GM21737 (cell line): Measurements from ENCODE around the gene MCM3.

Experiments used
- ATAC-seq: cut with Tn5 transposase; IDR thresholded peaks from one replicate; pipeline ENCODE4 v1.9.1; 2021; ENCODE audit warnings: mild to moderate bottlenecking, moderate library complexity; ENCODE audit not compliant: unreplicated experiment

Gene MCM3

GRCh38 chr6:52254731-52255378, 29.7 kb downstream of the MCM3 start:
- ATAC-seq = no peak

- ATAC-seq = no peak
Measured at GRCh38 chr6:52253494-52253893, 31.0 kb downstream of the MCM3 start.

DNA sequence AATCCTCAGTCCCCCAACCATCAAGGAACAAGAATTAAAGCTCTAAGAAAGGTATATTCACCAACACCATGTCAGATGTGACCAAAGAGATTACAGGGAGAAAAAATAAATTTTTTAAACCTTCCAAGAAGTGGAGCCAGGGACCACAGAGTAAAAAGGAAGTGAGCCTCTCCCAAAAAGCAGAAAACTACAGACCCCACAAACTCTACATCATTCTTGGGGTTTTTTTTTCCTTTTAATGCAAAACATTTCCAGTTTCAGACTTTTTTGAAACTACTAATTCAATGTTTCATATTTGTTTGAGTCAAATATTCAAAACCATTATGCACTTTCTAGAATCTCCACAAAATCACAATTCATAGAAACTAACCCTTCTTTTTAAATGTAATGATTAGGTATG, 33.4 kb downstream of the MCM3 start:
- no peak for ATAC-seq

- no peak for ATAC-seq
Measured at GRCh38 chr6:52249078-52249477, 35.5 kb downstream of the MCM3 start.

DNA sequence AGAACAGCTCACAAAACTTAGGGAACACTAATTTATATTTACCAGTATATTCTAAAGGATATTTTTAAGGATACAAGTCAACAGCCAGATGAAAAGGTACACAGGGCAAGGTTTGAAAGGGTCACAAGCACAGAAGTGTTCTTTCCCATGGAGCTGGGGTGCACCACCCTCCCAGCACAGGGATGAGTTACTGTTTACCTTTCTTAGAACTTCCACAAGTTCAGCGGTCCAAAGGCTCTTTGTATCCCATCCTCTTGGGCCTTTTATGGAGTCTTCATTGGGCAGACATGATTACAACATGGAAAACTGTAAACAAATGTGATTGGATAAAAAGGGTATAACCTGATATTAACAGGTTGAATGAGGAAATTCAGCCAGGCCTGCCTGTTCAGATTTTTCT, 39.1 kb downstream of the MCM3 start:
- no peak for ATAC-seq

DNA sequence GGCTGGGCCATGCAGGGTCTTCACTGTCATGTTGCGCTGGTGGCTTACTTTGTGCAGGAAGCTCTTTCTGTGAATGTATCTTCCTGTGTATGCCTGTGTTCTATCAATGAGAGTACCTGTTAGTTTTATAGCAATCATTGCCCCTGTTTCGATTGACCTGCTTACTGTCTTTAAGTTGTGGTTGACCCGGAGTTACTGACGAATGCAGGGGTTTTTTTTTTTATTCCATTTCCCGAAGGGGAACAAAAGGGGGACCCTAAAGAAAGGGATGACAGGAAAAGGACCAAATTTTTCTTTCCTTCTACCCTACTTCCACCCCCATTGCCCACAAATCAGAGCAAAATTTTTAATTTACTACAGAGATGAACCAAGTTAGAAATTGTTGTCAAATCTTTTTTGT, 40.1 kb downstream of the MCM3 start, which contains the start of gene IL17F:
Gene IL17F, minus strand, starts transcription at position 101 of the 400 bp plus-strand sequence. Its CDS starts 71 bp downstream, at position 30.
- ATAC-seq = no peak

GRCh38 chr6:52243282-52243893, 41.2 kb downstream of the MCM3 start:
- no peak for ATAC-seq

- ATAC-seq = no peak
Measured at GRCh38 chr6:52241819-52242218, 42.7 kb downstream of the MCM3 start.

DNA sequence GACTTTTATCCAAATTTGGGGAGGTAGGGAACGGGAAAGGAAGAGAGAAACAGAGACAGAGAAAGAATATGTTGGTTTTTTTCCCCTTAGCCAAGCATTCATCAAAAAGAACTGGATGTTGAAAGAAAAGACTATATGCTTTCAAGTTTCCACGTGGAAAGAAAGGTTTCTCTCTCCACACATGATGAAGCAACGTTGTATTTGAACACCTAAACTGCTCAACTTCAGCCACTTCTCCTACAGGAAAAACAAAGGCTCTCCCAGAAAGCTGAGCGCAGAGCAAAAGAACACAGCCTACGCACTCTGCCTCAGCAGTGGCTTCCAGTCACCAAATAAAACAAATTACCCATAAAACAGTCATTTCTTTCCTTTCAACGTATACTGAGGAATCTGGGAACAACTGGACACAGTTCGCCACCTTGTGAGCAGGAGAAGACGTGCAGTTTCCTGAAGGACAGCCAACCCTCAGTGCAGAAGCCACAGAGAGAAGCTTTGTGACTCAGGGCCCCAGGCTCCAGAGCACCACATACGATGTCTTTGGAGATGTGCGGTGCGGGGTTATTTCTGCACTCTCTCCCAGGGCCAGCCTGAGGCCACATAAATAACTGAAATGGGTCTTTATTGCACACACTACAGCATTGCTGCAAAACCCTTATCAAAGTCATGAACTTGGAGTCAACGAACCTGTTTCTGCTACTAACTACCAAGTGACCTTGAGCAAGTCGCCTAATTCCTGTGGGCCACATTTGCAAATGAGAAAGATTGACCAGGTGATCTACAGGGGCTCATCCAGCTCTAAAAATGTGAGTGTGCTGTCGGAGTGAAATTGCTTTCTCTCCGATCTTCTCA, 50.3 kb downstream of the MCM3 start:
- no peak for ATAC-seq

GRCh38 chr6:52233005-52233404, 51.5 kb downstream of the MCM3 start:
- no peak for ATAC-seq

DNA sequence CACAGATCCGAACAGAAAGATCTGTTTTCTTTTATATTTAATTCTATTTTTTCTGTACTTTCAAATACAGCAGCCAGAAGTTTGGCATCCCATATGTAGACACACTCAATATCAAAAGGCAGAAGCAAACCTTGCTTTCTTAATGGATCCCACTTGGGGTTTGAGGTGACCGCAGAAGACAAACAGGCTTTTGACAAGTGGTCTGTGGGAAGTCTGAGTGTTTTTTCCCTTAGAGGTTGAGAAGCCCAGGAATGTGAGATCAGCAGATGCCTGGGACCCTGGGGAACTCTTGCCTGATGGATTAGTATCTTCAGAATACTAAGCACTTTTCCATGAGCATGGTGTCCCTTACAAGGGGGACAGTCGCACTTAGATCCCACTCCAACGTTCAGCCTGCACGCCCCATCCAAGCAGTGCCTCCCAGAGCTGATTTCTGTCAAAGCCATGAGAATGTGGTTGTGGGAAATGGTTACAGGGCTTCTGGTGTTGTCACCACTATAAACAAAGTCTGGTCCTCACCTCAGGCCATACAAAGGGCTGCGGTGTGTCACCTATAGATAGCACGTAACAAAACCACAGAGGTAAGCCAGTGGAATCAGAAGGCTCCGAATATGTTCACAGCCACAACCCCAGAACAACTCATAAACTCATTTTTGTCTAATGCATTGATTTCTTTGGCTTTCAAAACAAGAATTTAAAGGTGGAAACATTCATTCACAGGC, 53.0 kb downstream of the MCM3 start:
- no peak for ATAC-seq

DNA sequence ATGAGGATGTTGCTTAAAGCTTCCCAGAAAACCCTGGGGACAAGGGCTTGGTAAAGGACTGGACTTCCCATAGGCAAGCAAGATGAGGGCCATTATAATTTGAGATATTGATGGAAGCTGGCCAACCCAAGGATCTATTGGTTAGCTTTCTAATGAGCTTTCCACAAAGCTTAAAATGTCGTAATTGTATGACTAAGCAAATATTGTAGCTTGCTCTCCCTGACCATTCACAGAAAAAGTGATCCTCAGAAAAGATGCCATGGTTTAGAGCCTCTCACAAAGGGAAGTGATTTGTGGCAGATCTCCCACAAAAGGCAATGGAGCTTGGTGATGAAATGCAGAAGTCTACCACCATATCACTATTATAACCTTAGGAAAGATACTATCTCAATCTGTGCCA, 53.9 kb downstream of the MCM3 start:
- no peak for ATAC-seq

DNA sequence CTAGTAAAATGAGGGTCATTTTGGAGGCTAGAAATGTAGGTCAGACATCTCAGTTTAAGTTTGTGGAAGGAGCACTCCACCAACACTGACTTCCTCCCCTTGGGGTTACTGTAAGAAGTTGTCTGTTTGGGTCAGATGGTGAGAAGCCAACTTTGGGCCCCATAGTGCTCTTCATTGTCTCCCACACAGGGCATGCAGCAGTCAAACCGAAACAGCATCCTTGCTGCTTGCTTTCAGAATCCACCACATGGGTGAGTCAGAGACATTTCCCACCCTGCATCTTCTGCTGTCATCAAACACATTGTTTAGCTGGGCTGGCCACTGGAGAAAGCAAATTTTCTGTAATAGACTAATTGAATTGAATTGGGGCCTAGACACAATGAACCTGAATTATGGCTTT, 57.0 kb downstream of the MCM3 start:
- peak; percentile 100 for ATAC-seq

GRCh38 chr6:52221302-52221701, 63.2 kb downstream of the MCM3 start:
- no peak for ATAC-seq

- ATAC-seq = no peak
Measured at GRCh38 chr6:52217761-52218160, 66.8 kb downstream of the MCM3 start.

DNA sequence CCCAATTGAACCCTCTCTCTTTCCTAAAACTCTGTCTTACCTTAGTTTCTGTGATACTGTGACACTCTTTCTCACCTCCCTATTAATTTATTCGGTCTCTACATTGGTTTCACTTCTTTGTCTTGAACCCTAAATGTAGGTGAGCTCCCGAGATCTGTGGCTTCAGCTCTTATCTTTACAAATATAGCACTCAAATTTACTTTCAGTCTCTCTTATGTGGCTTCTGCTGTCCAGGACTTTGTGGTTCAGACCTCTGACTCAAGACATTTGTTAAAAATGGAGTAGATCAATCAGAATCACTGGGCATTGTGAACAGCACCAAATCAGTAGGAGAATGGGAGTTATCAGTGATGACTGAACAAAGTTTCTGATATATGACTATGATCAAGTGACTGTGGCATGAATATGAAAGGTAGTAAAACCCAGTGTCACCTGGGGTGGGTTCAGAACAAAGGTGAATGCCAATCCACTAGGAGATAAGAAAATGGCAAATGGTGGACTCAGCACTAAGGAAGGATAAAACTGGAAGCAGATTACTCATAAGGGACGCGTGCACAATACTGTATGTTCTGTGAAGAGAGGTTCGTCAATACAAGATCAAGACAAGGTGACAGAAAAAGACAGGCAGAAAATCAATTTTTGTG, 67.5 kb downstream of the MCM3 start:
- no peak for ATAC-seq

- ATAC-seq = no peak
Measured at GRCh38 chr6:52215787-52216186, 68.8 kb downstream of the MCM3 start.
